HG03108 (cell line): ENCODE results near the gene CAP1.
A peak's percentile ranks its signal among the peaks of the same experiment; 100 is the strongest.
"Not testable (repeated sequence)": the region's sequence is repeated elsewhere in the genome, so short reads cannot be mapped to it uniquely, and the experiment has no call there.

Source experiments
- ATAC-seq: cut with Tn5 transposase; IDR thresholded peaks from one replicate; pipeline ENCODE4 v1.9.1; 2021; ENCODE audit warnings: moderate library complexity; ENCODE audit not compliant: unreplicated experiment

CAP1 gene

GRCh38 chr1:40040511-40041465 lies at the start of gene CAP1:
Gene CAP1, plus strand, starts transcription at chr1:40040729. Its CDS starts 18,618 bp downstream, at chr1:40059347.
- ATAC-seq = peak; percentile 77

- no peak for ATAC-seq
Observed at GRCh38 chr1:39992234-39992633, 48.3 kb upstream of the CAP1 start.

GRCh38 chr1:39992888-39993287 lies 47.6 kb upstream of the CAP1 start:
- no peak for ATAC-seq

GRCh38 chr1:39995973-39996393 lies 44.5 kb upstream of the CAP1 start:
- peak; percentile 82 for ATAC-seq

- peak; percentile 17 for ATAC-seq
Observed at GRCh38 chr1:39996396-39997004, 44.0 kb upstream of the CAP1 start.

GRCh38 chr1:40001456-40001855 lies 39.1 kb upstream of the CAP1 start:
- ATAC-seq = no peak

- peak; percentile 92 for ATAC-seq
Observed at GRCh38 chr1:40003156-40004093, 37.1 kb upstream of the CAP1 start.

- ATAC-seq = no peak
Observed at GRCh38 chr1:40004857-40005256, 35.7 kb upstream of the CAP1 start.

- not testable (repeated sequence) for ATAC-seq
Observed at GRCh38 chr1:40007481-40008034, 33.0 kb upstream of the CAP1 start.

- ATAC-seq = no peak
Observed at GRCh38 chr1:40011198-40011597, 29.3 kb upstream of the CAP1 start.

GRCh38 chr1:40014253-40014706 lies 26.2 kb upstream of the CAP1 start:
- ATAC-seq = no peak

- no peak for ATAC-seq
Observed at GRCh38 chr1:40014812-40015594, 25.5 kb upstream of the CAP1 start.

- no peak for ATAC-seq
Observed at GRCh38 chr1:40017951-40018575, 22.5 kb upstream of the CAP1 start.

- ATAC-seq = no peak
Observed at GRCh38 chr1:40020447-40021085, 20.0 kb upstream of the CAP1 start.

- no peak for ATAC-seq
Observed at GRCh38 chr1:40023379-40023944, 17.1 kb upstream of the CAP1 start.

- no peak for ATAC-seq
Observed at GRCh38 chr1:40024671-40025070, 15.9 kb upstream of the CAP1 start.

GRCh38 chr1:40027647-40028046 lies 12.9 kb upstream of the CAP1 start:
- no peak for ATAC-seq

- ATAC-seq = no peak
Observed at GRCh38 chr1:40029608-40030007, 10.9 kb upstream of the CAP1 start.
